Body of pancreas (tissue), 4 donors: ENCODE data around the gene ARAP1.

Experiments used
- POLR2A ChIP-seq, 3 donors: fragments of 450-650 bp; IDR thresholded peaks; one replicate each; pipeline ENCODE4 v1.6.1; 2016; ENCODE audit warnings: antibody characterized with exemption in 3 of 3, mild to moderate bottlenecking in 2 of 3
- TF ChIP-seq, protein P1 (sequence below), 7 experiments: fragments of 450-650 bp in 4 of 7; fragments of 200-600 bp in 3 of 7; sonication (generic) in 3 of 7; IDR thresholded peaks; one replicate each; pipeline ENCODE4 v1.5.1; 2016 to 2019; ENCODE audit warnings: antibody characterized with exemption in 7 of 7

DNA sequence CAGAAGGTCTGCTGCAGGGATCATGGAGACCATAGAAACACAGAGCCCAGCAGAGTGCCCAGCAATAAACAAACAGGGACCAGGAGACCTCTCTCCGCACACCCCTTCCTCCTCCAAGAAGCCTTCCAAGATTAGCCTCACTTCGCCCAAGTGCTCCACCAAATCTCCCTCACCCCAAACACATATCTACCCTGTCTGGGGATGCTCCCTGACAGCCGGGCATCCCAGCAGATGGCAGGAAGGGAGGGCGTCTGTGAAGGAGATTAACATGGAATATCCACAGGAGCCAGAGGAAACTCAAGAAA, 26.5 kb downstream of the ARAP1 start:
- TF ChIP-seq POLR2A (IDR thresholded peaks at IDR 0.05): no peak
- TF ChIP-seq, protein P1, sequence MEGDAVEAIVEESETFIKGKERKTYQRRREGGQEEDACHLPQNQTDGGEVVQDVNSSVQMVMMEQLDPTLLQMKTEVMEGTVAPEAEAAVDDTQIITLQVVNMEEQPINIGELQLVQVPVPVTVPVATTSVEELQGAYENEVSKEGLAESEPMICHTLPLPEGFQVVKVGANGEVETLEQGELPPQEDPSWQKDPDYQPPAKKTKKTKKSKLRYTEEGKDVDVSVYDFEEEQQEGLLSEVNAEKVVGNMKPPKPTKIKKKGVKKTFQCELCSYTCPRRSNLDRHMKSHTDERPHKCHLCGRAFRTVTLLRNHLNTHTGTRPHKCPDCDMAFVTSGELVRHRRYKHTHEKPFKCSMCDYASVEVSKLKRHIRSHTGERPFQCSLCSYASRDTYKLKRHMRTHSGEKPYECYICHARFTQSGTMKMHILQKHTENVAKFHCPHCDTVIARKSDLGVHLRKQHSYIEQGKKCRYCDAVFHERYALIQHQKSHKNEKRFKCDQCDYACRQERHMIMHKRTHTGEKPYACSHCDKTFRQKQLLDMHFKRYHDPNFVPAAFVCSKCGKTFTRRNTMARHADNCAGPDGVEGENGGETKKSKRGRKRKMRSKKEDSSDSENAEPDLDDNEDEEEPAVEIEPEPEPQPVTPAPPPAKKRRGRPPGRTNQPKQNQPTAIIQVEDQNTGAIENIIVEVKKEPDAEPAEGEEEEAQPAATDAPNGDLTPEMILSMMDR (IDR thresholded peaks at IDR 0.05): no peak
